ENCODE data around the gene WNT6. TPM values are rescaled to one million over a fixed set of nuclear protein-coding genes. Genes with fewer than 3 reads are reported as not detected.

Gene WNT6
- total RNA-seq, 1 donor from 2014 or later = not detected

DNA sequence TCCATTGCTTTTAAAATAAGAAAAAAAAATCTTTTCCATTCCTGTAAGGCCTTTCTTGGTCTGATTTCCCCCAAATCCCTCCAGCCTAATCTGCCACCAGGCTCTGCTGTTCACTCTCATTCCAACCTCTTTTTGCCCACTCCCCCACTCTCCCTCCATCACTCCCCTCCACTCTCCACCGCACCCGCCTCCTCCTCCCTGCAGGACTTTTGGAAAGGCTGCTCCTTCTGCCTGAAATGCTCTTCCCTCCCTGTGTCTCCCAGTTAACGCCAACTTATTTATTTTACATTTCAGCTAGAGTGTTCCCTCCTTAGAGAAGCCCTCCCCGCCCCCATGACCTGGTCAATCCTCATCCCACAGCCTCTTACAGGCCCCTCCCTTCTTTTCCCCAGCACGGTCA is 4.7 kb upstream of the WNT6 start:
- peaks cover 39% of the 10 kb centered on the region for H3K27me3 Mint-ChIP-seq (ENCODE audit: unreplicated experiment)
- no peaks in the 10 kb centered on the region for H3K36me3 Mint-ChIP-seq (ENCODE audit: low read depth, unreplicated experiment)
- no peaks in the 10 kb centered on the region for H3K9me3 Mint-ChIP-seq (ENCODE audit: unreplicated experiment)
- TF ChIP-seq, protein P1, sequence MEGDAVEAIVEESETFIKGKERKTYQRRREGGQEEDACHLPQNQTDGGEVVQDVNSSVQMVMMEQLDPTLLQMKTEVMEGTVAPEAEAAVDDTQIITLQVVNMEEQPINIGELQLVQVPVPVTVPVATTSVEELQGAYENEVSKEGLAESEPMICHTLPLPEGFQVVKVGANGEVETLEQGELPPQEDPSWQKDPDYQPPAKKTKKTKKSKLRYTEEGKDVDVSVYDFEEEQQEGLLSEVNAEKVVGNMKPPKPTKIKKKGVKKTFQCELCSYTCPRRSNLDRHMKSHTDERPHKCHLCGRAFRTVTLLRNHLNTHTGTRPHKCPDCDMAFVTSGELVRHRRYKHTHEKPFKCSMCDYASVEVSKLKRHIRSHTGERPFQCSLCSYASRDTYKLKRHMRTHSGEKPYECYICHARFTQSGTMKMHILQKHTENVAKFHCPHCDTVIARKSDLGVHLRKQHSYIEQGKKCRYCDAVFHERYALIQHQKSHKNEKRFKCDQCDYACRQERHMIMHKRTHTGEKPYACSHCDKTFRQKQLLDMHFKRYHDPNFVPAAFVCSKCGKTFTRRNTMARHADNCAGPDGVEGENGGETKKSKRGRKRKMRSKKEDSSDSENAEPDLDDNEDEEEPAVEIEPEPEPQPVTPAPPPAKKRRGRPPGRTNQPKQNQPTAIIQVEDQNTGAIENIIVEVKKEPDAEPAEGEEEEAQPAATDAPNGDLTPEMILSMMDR (IDR thresholded peaks at IDR 0.05; ENCODE audit: unreplicated experiment) = no peak
- DNase-seq (ENCODE audit: low spot score) = no peak
- H3K4me1 Mint-ChIP-seq (ENCODE audit: unreplicated experiment) = peaks cover 12% of the 10 kb centered on the region
- H3K4me3 Mint-ChIP-seq (ENCODE audit: unreplicated experiment) = no peak overlapping the region
- H3K27ac Mint-ChIP-seq (ENCODE audit: unreplicated experiment) = no peak overlapping the region

DNA sequence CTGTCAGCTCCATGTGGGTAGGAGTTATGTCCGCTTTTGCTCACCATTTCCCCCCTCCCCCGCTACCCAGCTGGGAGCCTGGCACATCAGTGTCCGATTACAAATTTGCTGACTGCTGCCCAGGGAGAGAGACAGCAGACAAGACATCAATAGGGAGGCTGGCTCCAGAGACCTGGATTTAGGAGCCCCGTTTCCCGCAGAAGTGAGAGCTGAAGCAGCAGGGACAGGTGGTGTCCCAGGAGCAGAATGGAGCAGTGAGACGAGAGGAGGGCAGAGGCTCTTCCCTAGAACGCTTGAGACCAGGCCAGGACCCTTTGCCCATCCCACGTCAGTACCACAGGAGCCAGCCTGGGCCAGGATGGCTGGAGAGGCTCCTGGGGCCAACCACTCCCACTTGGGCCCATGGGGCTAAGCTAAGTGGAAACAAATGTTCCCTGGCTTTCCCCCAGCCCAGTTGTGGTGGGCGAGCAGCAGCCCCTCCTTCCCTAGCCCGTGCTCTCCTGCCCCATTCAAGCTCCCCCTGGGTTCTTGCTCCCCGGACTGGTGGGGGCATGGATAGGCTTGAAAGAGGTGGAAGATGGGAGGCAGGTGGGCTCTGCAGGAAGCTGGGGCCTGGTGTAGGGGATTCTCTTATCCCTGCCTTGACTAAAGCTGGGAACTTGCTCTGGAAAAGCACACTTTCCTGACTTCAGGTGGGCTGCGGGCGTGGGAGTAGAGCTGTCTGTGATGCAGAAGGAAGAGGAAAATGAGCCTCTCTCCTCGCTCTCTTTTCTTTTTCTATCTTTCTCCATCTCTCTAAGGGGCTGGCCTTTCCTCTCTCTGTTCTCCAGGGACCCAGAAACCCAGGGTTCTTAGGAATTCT is 4.1 kb upstream of the WNT6 start:
- DNase-seq (ENCODE audit: low spot score) = no peak
- no peak overlapping the region for H3K4me3 Mint-ChIP-seq (ENCODE audit: unreplicated experiment)

DNA sequence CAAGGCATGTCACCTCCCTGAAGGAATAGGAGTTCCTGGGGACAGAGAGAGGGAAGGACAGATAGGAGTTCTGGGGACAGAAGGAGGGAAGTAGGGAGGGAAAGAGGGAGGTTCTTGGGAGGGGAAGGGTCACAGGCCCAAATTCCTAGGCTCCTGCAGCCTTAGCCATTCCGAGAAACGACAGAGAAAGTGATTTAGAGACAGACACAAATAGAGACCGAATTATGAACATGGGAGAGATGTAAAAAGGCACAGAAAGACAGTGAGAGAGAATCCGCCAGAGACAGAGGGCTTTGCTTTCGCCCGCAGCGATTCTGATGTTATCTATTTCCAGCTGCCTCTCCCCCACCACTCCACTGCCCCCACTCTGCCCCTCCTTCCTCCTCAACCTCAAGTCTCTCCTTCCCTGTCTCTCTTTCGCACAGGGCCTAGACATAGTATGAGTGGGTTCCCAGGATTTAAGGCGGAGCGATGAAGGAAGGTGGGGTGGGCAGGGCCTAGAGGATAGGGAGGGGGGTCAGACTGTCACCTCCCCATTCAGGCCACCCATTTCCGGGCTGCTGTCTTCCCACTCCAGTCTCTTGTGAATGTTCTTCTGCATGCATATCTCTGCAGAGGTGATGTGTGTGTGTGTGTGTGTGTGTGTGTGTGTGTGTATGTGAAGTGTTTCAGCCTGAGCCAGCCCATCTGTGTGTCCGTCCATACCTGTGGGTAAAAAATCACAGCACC is 3.3 kb upstream of the WNT6 start:
- H3K9me3 Mint-ChIP-seq (ENCODE audit: unreplicated experiment) = no peaks in the 10 kb centered on the region
- DNase-seq (ENCODE audit: low spot score) = no peak
- no peak overlapping the region for H3K4me3 Mint-ChIP-seq (ENCODE audit: unreplicated experiment)
- no peak overlapping the region for H3K27ac Mint-ChIP-seq (ENCODE audit: unreplicated experiment)
- H3K27me3 Mint-ChIP-seq (ENCODE audit: unreplicated experiment) = peaks cover 47% of the 10 kb centered on the region
- TF ChIP-seq, protein P1 (IDR thresholded peaks at IDR 0.05; ENCODE audit: unreplicated experiment) = no peak
- peaks cover 20% of the 10 kb centered on the region for H3K4me1 Mint-ChIP-seq (ENCODE audit: unreplicated experiment)
- H3K36me3 Mint-ChIP-seq (ENCODE audit: low read depth, unreplicated experiment) = no peaks in the 10 kb centered on the region

More for the DNA sequence above, 4.1 kb upstream of the WNT6 start:
- no peaks in the 10 kb centered on the region for H3K36me3 Mint-ChIP-seq (ENCODE audit: low read depth, unreplicated experiment)
- H3K4me1 Mint-ChIP-seq (ENCODE audit: unreplicated experiment) = peaks cover 16% of the 10 kb centered on the region
- TF ChIP-seq, protein P1 (IDR thresholded peaks at IDR 0.05; ENCODE audit: unreplicated experiment) = no peak
- no peaks in the 10 kb centered on the region for H3K9me3 Mint-ChIP-seq (ENCODE audit: unreplicated experiment)
- peaks cover 42% of the 10 kb centered on the region for H3K27me3 Mint-ChIP-seq (ENCODE audit: unreplicated experiment)
- no peak overlapping the region for H3K27ac Mint-ChIP-seq (ENCODE audit: unreplicated experiment)

DNA sequence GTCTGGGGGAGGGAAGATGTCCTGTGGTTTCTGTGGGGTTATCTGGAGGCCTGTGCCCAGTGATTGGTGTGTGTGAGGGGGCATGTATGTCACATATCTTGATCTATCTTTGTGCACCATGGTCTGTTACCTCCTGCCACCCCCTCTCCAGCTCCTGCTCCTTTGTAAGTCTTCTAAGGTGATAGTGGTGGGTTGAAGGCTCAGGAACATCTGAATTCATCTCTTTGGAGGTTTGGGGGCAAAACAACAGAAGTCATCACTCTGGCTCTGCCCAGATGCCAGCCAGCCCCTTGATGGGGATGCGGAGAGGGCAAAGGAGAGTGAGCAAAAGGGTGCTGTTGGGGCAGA is 2.7 kb upstream of the WNT6 start:
- peaks cover 52% of the 10 kb centered on the region for H3K27me3 Mint-ChIP-seq (ENCODE audit: unreplicated experiment)
- DNase-seq (ENCODE audit: low spot score) = no peak
- no peak overlapping the region for H3K4me3 Mint-ChIP-seq (ENCODE audit: unreplicated experiment)
- peaks cover 20% of the 10 kb centered on the region for H3K4me1 Mint-ChIP-seq (ENCODE audit: unreplicated experiment)
- H3K9me3 Mint-ChIP-seq (ENCODE audit: unreplicated experiment) = no peaks in the 10 kb centered on the region
- TF ChIP-seq, protein P1 (IDR thresholded peaks at IDR 0.05; ENCODE audit: unreplicated experiment) = no peak
- no peaks in the 10 kb centered on the region for H3K36me3 Mint-ChIP-seq (ENCODE audit: low read depth, unreplicated experiment)
- H3K27ac Mint-ChIP-seq (ENCODE audit: unreplicated experiment) = no peak overlapping the region
